DLD1 (cell line): ENCODE measurements around the gene PRDM16.

Source experiments
- in situ Hi-C: cut with HindIII; loops from 2 replicates; pipeline ENCODE4 v1.10.0; 2017; ENCODE audit warnings: low sequenced_read_pairs

The PRDM16 gene

DNA sequence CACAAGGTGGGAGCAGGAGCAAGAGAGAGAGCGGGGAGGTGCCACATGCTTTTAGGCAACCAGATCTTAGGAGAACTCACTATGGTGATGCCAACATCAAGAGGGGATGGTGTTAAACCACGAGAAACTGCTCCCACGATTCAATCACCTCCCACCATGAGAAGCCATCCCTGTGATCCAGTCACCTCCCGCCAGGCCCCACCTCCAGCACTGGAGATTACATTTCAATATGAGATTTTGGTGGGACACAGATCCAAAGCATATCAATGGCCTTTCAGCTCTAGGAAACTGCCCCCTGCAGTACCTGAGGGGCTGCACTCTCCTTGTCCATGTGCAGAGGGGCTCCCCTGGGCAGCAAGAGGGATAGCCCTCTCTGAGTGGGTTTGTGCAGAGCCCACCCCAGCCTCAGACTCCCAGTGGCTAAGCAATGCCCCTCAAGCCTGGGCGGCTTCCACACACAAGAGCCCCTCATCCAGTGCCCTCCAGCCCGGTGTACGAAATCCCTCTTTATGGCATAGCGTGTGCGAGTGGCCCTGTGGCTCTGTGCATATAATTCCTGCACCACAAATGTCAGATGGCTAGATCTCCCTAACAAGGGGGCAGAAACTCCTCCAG is 15.5 kb upstream of the PRDM16 start:
- in situ Hi-C loops: no loop called here

DNA sequence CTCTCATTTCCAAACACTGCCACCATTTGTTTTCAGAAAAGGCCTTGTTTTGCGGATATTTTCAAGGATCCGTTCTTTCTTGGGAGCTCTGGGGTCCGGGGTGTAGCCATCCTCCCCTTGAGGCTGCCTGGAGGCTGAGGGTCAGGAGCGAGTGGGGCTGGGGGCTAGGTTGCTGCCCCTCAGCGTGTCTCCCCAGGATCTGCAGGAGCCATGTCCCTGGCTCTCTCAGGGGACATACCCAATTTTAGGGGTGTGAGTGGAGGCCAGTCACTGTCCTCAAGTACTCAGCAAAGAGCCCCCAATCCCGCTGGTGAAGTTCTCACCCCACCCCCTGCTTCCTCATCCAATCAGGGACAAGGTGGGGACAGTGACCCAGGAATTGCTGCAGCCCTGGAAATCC is 15.0 kb upstream of the PRDM16 start:
- in situ Hi-C loops: no loop called here

DNA sequence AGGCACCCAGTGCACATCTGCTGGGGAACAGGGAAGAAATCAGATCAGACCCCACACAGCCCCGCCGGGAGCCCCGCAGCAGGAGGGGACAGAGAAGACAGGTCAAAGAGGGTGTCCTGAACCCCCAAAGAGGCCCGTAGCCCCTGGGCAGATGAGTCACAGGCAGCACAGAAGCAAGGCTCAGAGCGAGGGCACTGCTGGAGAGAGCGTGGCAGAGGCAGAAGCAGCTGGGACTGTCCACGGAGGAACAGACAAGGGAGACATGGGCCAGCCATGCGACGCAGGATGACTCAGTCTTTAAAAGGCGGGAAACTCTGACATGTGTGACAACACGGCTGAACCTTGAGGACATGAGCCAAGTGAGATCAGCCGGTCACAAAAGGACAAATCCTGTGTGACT is 14.5 kb upstream of the PRDM16 start:
- in situ Hi-C loops: no loop called here

DNA sequence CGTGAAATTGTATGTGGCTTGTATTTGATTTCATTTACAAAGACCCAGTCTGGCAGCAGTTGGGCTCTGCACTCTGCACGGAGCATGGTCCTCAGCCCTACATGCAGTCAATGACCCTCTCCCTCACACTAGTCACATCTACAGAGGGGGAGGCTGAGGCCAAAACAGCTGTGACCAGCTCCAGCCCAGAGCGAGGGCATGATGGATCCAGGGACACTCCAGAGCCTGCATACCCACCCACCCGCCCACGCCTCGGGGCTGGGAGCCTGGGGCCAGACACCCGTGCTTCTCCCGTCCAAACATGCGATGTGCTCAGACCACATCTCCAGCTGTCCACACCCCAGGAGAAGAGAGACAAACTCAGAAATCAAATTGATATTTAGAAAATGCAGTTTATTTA is 14.0 kb upstream of the PRDM16 start:
- in situ Hi-C loops: no loop called here

DNA sequence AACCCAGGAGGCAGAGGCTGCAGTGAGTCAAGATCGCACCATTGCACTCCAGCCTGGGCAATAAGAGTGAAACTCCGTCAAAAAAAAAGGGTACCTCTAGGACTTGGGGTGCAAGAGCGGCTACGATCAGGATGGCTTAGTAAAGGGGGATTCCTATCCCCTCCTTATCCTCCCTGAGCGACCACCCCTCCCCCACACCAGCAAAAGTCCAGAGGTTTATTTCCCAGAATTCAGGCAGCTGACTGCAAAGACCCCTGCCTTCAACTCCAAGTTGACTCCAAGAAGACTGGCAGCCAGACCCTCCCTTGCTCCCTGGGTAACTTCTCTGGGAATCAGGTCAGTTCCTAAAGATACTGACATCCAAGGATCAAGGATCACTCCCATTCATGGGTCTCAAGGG is 12.4 kb upstream of the PRDM16 start:
- in situ Hi-C loops: no loop called here

DNA sequence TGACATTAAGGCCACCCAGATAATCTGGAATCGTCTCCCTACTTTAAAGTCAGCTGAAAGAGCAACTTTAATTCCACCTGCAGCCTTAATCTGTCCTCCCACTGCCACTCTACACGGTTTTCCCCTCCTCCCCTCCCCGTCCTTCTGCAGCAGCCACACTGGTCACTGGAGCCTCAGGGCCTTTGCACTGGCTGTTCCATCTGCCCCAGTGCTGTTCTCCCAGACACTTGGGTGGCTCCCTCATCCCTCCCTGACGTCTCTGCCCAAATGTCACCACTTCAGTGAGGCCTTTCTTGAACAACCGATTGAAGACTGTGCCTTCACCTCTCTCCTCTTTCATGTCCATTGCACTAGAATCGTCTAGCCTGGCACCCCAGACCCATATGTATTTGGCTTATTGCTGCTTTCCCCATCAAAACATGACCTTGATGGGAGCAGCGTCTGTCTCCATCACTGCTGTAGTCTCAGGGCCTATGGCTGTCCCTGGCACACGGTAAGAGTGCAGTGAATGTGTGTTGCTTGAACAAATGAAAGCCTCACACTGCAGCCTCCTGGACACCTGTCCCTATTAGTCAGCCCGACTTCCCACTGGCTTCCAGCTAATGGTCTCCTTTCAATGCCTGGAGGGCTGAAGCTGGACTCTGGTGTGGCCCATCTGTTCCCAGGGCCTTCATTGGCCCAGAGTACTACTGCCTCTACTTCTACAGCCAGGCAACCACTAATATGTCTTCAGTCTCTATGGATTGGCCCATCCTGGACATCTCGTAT is 10.6 kb upstream of the PRDM16 start:
- in situ Hi-C loops: no loop called here

DNA sequence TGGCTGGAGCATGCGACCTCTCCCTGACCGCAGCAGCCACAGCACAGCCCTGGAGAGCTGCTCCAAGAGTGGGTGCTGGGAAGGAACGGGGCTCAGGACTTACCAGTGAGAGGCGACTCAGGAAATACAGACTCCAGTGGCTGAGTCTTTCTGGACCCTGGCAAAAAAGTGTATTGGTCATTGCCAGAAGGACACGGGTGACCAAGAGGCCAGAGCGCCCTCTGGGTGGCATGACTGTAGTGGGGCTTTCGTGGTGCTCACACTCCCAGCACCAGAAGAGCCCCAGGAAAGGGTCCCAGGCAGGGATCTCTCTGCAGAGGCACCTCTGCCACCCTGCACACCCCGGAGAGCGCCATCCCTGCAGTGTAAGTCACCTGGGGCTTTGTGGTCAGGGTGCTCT is 8.9 kb upstream of the PRDM16 start:
- in situ Hi-C loops: no loop called here

DNA sequence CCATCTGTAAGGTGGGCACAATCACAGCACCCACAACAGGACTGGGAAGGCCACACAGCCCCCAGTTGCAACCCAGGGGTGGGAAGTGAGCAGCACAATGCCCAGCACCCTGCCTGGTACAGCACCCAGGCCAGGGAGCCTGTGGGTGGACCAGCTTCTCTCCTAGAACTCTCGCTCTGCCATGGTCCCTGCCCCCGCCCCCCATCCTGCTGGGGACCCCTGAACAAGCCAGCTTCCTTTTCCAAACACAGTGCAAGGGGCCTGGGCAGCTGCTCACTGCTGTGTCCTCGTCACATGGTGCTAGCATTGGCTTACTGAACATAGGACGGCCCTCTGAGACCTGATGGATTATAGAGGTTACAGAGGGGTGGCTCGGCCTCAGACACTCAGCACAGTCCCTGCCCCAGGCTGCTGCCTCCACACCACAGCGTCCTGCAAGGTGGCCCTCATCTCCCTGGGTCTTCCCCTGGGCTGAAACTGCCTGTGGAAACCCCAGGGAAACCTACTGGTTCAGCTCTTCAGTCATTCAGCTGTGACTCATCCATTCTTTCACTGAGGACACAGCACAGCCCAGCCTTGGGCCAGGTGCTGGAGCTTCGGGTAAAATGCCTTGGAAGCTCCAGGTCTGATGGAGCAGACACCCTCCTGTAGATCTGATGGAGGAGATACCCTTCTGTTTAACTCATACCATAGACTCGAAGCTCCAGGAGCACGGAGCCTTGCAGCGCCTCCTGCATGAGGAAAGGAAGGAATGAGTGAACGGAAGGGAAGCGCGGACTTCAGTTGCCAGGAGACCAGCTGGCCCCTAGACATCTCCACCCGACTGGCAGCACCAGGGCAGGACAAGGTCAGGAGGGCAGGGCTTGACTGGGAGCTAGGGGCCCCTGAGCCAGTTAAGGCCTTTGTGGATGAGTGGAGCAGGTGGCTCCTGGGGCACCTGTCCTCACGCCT is 8.1 kb upstream of the PRDM16 start:
- in situ Hi-C loops: no loop called here

DNA sequence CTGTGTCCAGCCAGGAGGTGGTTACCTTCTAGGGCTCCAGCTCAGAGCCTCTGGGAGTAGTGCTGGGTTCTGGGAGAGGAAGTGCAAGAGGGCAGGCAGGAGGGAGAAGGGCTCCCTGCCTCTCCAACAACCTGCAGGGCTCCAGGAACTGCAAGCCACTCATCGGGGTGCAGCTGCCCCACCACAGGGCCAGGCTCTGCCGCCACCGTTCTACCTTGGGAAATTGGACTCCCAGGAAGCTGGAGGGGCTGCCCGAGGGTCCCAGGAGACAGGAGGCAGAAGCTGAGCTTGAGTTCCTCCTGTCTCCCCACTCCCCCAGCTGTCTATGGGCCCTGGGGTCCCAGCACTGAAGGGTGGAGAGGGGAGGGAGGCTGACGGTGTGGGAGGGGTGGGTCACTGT is 7.4 kb upstream of the PRDM16 start:
- in situ Hi-C loops: no loop called here

DNA sequence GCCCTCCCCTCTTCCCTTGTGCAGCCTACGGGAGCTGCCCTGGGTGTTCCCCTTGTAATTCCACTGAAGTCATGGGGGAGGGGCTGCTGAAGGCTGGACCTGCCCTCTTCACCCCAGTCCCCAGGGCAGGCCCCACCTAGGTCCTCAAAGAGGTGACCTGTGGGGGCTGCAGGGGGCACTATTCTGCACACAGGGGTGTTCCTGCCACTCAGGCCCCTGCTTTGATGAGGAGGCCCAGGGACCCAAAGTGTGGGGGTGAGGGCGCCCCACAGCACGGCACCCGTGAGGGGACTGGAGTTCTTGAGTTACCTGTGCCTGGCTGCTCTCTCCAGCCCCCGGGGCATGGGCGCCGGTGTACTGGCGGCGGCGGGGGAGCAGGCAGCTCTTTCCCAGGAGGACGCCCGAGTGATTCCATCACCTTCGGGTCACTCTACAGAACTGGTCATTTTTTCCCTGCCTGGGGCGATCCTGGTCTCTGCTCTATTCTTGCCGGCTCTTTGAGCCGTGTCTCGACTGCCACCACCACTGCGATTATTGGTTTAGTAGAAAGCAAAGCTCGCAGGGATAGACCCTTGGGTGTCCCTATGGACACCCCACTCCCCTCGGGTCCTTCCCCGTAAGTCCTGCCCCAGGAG is 6.9 kb upstream of the PRDM16 start:
- in situ Hi-C loops: no loop called here

DNA sequence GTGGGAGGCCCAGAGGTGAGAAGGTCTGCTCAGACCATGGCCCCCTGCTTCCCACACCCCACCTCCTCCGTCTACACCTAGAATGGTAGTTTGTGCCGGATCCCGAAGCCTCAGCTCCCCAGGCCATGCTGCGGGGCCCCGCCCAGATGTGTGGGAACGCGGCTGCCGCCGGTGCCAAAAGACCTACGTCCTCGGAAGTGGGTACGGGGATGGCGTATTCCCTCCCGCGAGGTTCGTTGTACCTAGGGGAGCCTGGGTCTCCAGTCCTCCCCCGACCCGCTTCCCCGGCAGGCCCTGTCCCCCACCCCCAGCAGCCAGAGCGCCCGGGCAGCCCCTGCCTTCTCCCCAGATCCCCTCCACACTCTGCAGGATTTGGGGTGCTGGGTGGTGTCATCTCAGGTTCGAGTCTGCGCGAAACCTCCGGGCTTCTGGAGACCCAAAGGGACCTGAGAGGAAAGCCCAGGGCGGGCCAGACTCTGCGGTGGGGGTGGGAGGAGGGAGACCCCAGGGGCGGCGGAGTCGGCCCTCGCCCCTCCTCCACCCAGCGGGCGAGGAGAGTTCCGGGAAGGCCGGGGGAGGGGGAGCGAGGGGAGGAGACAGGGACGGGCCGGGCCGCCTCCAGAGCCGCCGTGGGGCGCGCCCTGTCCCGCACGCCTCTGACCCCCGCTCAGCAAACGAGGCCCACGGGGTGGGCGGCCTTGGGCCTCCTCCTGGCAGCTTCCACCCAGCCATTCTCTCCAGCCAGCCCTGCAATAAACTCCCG is 6.2 kb upstream of the PRDM16 start:
- in situ Hi-C loops: no loop called here

DNA sequence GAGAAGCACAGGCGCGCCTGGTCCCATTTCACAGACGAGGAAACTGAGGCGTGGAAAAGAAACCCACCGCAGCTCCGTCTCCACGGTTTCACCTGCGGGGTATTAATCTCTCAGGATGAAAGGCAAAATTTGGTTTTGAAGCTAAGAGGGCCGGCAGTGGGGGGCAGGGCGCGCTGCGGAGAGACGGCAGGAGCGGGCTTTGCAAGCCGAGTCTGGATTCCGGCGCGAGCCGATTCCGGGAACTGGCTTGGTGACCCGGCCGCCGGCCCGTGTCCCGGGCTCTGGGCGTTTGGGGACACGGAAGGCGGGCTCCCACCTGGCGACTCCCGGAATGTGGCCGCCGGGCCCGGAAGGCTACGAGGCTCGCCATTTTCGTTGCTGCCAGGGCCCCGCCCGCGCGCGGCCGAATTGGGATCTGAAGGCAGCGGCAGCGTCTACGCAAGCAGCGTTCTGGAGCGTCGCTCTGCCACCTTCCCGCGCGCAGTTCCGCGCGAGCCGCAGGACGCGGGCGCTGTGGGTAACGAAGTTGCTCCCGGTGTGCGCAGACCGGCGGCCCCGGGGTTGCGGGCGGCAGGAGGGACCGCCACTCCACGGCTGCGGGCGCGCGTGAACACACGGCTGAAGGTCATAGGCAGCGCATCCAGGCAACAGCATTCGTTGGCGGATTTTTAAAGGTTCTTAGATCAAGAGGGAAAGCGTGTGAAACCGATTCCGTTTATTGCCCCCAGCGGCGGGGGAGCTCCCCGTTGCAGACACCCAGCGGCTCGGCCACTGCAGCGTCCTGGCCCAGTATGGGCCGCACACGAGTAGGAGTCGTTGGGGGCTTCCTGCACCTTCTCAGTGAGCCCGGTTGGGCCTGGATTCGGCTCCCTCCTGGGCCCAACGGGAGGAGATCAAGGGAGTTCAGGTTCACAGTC is 5.4 kb upstream of the PRDM16 start:
- in situ Hi-C loops: no loop called here

DNA sequence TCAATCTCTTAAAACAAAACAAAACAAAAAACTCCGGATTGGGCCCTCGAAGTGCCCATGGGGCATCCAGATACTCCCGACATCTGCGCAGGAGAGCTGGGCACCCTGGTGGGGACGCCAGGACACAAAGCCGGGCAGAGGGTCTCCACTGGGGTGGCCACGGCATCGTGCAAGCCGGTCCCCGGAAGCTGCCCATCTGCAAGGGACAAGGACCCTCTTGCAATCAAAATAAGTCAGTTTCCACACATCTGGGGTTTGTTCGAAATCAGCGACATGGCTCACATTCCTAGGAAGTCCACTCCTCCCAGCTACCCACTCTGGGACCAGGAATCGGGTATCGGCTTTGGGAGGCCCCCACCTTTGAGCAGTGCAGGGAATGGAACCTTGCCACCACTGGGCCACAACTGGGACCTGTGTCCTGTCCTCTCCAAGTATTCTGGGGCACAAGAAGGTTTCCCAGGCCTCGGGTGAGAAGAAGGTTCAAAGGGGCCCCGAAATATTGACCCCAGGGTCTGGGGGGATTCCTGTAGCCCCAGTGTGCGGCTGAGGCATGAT is 4.6 kb upstream of the PRDM16 start:
- in situ Hi-C loops: no loop called here

DNA sequence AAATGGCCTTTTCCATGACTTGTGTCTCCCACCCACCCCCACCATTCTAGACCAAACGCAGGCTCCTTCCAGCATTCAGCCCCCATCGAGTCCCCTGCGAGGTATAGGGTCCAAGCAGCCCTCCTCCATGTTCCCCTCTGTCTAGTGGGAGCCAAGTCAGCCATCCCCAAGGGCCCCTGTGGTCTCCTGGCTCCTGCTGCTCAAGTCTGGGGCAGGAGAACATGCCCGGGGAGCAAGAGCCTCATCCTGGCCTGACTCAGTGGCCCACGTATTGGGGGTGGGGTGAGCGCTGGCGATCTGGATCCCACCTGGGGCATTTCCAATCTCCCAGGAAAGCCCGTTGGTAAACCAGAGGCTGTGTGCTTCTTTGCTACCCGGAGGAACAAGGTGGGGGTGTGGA is 4.1 kb upstream of the PRDM16 start:
- in situ Hi-C loops: no loop called here

DNA sequence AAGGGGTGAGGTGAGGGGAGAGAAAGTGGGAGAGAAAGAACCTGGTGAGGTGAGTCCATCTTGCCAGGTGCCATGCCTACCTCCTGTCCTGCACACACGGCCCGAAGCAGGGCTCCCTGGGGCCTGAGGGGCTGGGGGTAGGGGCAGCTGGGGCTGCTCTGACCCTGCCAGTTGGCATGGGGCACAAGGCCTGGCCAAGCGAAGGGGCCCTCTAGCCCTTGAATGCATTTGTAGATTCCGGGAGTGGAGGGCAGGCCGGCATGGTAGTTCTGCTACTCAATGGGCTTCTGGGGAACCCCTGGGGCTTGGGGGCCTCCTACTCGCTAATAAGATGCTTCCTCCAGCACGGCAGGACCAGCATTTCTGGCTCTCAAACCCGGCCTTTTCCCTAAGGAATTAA is 3.6 kb upstream of the PRDM16 start:
- in situ Hi-C loops: no loop called here

DNA sequence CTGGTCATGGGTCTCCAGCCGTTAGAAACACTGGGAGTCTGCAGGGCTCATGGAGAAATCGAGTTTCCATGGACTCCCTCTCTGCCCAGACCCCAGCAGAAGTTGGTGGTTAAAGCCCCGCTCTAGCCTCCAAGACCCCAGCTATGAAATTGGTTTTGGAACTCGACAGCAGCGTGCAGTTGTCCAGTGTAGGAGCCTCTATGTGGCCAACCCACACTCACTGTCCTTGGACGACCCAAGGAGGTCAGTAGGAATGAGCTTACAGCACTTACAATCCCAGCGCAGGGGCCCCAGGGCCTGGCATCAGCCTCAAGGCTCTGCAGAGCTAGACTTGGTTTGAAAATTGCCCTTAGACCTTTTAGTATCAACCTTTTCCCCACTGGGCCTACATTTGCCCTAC is 3.2 kb upstream of the PRDM16 start:
- in situ Hi-C loops: no loop called here

DNA sequence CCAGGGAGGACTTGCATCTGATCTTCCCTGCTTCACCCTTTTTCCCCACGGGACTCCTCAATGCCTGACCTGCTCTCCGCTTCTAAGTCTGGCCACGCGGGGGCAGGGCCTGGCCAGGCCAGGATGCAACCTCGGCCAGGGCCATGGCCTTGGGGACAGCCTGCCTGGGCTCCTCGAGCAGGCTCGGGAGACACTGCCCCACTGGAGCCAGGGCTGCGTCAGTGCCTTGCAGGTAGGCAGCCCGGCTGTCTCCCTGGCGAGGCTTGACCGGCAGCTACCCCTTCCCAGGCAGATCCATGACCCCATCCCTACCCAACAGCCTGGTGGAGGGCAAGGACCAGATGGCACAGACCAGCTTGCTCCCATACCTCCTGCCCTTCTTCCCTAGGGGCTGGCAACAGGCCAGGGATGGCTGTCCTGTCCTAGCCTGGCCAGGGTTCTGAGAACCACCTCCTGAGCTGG is 2.7 kb upstream of the PRDM16 start:
- in situ Hi-C loops: no loop called here

DNA sequence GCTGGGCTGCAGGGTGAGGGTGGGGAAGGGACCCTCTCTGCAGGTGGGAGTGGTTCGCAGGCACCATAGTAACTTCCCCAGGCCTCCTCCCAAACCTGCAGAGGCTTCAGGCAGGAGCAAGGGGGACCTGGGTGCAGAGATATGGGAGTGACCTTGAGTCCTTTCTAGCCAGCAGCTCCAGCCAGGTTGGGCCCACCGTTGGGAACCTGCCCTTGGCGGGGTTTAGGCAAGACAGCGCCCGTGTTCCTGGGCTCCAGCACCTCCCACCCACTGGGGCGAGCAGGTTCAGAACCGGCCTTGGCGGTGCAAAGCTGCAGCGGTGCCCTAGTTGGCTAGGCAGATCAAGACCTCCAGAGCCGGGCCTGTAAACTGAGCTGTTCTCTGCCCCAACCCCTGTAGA is 2.2 kb upstream of the PRDM16 start:
- in situ Hi-C loops: no loop called here

DNA sequence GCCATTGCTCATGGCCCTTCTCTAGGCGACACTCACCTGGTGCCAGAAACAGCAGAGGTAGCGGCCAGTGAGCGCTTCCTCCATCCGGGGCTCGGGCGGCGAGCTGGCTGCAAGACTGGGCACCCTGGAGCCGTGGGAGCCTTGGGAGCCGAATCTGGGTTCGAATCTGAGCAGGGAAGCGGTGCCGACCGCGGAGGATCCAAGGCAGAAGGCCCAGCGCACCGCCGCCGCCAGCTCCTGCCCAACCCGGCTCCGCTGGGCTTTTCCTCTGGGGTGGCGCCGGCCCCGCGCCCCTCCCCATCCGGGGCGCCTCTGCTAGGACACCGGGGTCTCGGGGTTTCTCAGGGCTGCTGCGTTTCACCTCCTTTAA is 1.7 kb upstream of the PRDM16 start:
- in situ Hi-C loops: no loop called here
